Naive B cell (primary cell): ENCODE results near the gene PDE10A. TPM values are rescaled to one million over a fixed set of nuclear protein-coding genes. Genes with fewer than 3 reads are reported as not detected.

Experiments used
- ATAC-seq, 2 donors: fragments of 150-1000 bp; cut with Tn5 transposase; 2 replicates each; pipeline ENCODE4 v1.10.0; 2021; ENCODE audit warnings: low read depth in 2 of 2, mild to moderate bottlenecking in 2 of 2, moderate library complexity in 2 of 2
- DNase-seq: peaks from one replicate; pipeline ENCODE4 v3.0.0; 2022
- H3K27ac Mint-ChIP-seq, 6 donors: one replicate each; pipeline ENCODE4 v1.8.0; 2020 to 2022; ENCODE audit warnings: mild to moderate bottlenecking in 6 of 6, mixed read lengths in 6 of 6, moderate library complexity in 5 of 6, inconsistent platforms in 2 of 6
- H3K27me3 Mint-ChIP-seq, 3 donors: one replicate each; pipeline ENCODE4 v1.8.0; 2021 to 2022; ENCODE audit warnings: mixed read lengths in 3 of 3, mild to moderate bottlenecking in 1 of 3
- H3K36me3 Mint-ChIP-seq, 2 donors: one replicate each; pipeline ENCODE4 v1.8.0; 2020 to 2022; ENCODE audit warnings: mixed read lengths in 2 of 2, inconsistent platforms in 1 of 2, mild to moderate bottlenecking in 1 of 2
- H3K4me1 Mint-ChIP-seq, 3 donors: one replicate each; pipeline ENCODE4 v1.8.0; 2020 to 2022; ENCODE audit warnings: mixed read lengths in 3 of 3, inconsistent platforms in 1 of 3, mild to moderate bottlenecking in 1 of 3, moderate library complexity in 1 of 3
- H3K4me3 Mint-ChIP-seq, 8 donors: one replicate each; pipeline ENCODE4 v1.8.0; 2020 to 2022; ENCODE audit warnings: mild to moderate bottlenecking in 8 of 8, mixed read lengths in 8 of 8, moderate library complexity in 8 of 8, inconsistent platforms in 2 of 8
- H3K9me3 Mint-ChIP-seq, 7 donors: one replicate each; pipeline ENCODE4 v1.8.0; 2020 to 2022; ENCODE audit warnings: mixed read lengths in 7 of 7, mild to moderate bottlenecking in 5 of 7, inconsistent platforms in 2 of 7, moderate library complexity in 1 of 7
- polyA plus RNA-seq, 6 donors: library from polyadenylated mRNA; unstranded; fragments of 300-500 nt; fragmentation: Illumina TruSeq; gene quantifications; one replicate each; pipeline ENCODE4 v1.2.3, GENCODE V29; 2021; ENCODE audit warnings: low read depth in 6 of 6

PDE10A gene
- polyA plus RNA-seq, 6 donors from 2014 or later = not detected

- DNase-seq (no peak), ATAC-seq (no peak)
- Mint-ChIP-seq H3K4me3 (no peak overlapping the region), H3K27me3 (peaks cover 0 to 5% (median 0%) of the 10 kb centered on the region in 3 donors), H3K4me1 (no peaks in the 10 kb centered on the region), H3K36me3 (no peaks in the 10 kb centered on the region), H3K9me3 (peaks cover 4 to 24% (median 8%) of the 10 kb centered on the region in 7 donors), H3K27ac (no peak overlapping the region)
These were observed 204.9 kb downstream of the PDE10A start for GRCh38 chr6:165458134-165458533.

DNA sequence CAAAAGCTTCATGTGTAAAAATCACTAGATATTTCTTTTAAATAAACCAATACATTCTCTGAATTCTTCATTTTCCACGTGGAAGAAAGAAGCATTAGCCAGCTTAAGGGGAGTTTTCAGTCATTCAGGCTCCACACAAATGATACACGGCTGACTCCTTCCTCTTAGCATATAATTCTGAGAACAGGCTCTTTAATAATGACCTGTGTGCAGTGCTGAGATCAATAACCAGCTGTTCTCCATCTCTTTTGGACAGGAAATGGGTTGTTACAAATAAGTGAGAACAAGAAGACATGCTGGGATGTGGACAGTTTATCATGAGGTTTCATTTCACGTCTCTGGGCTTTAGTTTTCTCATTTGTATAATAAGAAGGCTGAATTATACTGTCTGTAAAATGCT, 206.8 kb downstream of the PDE10A start:
- Mint-ChIP-seq H3K27me3 (peaks cover 0 to 9% (median 0%) of the 10 kb centered on the region in 3 donors), H3K4me3 (no peak overlapping the region), H3K36me3 (no peaks in the 10 kb centered on the region), H3K4me1 (no peaks in the 10 kb centered on the region), H3K9me3 (peaks cover 0 to 6% (median 4%) of the 10 kb centered on the region in 7 donors), H3K27ac (no peak overlapping the region)
- DNase-seq = no peak
- ATAC-seq = no peak

DNA sequence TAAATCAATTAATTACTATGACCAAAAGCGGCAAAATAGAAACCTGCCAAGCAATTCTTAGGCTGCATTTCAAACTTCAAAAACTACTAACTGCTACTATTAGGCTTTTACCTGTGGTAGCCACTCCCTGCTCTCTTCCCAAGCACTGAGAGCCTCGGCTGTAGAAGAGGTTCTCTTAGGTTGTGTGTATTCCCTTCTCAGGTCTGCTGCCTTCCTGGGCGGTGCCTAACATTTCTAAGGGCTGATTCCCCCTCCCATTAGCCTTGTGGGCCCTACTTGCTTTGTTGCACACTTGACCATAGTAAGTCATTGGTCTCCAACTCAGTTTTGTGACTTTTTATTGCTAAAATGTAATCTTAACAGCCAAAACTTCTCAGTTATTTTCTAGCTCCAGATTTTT, 207.6 kb downstream of the PDE10A start:
- Mint-ChIP-seq H3K27me3 (peaks cover 0 to 9% (median 0%) of the 10 kb centered on the region in 3 donors), H3K4me1 (no peaks in the 10 kb centered on the region), H3K27ac (no peak overlapping the region), H3K4me3 (no peak overlapping the region), H3K36me3 (no peaks in the 10 kb centered on the region), H3K9me3 (peaks cover 0 to 5% (median 4%) of the 10 kb centered on the region in 7 donors)
- DNase-seq (no peak), ATAC-seq (no peak)

DNA sequence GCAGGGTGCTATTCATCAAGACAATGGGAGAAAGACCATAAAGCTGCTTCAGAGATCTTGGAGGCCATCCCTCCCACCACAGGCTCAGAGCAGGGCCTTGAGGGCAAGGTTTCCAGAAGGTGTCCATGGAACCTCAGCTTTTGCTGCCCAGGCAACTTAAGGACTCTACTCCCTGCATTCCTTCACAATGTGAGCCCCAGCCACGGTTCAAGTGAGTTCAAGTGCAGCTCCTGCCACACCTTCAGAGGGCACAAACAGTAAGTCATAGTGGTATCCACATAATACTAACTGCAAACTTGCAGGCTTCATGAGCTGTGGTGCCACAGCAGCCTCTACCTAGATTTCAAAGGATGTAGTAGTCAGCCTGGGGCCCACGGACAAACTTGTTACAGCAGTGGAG, 209.6 kb downstream of the PDE10A start:
- DNase-seq (no peak), ATAC-seq (no peak)
- Mint-ChIP-seq H3K9me3 (peaks cover 0 to 3% (median 0%) of the 10 kb centered on the region in 7 donors), H3K4me1 (no peaks in the 10 kb centered on the region), H3K27me3 (peaks cover 0 to 4% (median 0%) of the 10 kb centered on the region in 3 donors), H3K4me3 (no peak overlapping the region), H3K27ac (no peak overlapping the region), H3K36me3 (no peaks in the 10 kb centered on the region)

DNA sequence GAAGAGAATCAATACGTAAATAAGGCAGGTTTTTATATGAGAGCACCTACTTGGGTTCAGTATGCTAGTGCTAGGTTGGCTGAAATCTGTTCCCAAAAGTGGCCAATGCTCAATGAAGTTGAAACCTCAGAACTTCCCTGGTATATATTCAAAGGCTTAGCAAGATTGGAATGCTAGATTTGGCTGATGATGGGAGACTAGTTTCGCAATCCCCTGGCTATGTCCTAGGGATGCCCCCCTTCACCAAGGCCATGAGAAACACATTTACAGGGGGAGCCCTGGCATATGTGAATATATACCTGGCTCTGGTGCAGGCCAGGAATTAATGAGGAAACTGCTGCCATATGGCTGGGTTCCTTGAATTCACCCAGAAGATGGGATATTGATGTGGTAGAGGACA, 211.2 kb downstream of the PDE10A start:
- no peaks in the 10 kb centered on the region for H3K36me3 Mint-ChIP-seq
- no peak for ATAC-seq
- no peaks in the 10 kb centered on the region for H3K4me1 Mint-ChIP-seq
- H3K27ac Mint-ChIP-seq = peak overlapping the region in 1 of 6 donors; percentile 44
- peaks cover 0 to 3% (median 0%) of the 10 kb centered on the region in 7 donors for H3K9me3 Mint-ChIP-seq
- H3K27me3 Mint-ChIP-seq = peaks cover 0 to 4% (median 0%) of the 10 kb centered on the region in 3 donors
- DNase-seq = no peak
- H3K4me3 Mint-ChIP-seq = peak overlapping the region in 1 of 8 donors; percentile 61

DNA sequence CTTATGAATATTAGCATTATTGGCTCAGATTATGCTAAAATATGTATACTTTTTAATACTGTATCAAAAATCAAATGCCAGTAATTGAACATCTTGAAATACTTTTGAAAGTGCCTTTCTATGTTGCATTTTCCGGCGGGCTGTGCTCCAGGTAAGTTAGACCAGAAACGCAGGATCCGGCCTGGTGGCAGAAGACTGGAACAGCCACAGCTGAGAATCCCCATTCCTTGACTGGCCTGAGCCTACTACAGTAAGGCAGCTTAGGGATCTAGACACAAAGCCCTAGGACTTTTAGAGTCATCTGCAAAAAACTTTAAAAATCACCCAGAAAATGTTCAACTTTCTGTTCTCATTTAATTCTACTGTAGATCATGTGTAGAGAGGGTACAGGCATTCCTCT, 214.8 kb downstream of the PDE10A start:
- Mint-ChIP-seq H3K4me1 (no peaks in the 10 kb centered on the region), H3K27me3 (peaks cover 0 to 4% (median 0%) of the 10 kb centered on the region in 3 donors), H3K36me3 (no peaks in the 10 kb centered on the region), H3K4me3 (no peak overlapping the region), H3K9me3 (peaks cover 0 to 11% (median 3%) of the 10 kb centered on the region in 7 donors), H3K27ac (no peak overlapping the region)
- no peak for DNase-seq
- no peak for ATAC-seq

GRCh38 chr6:165447141-165447540, 215.9 kb downstream of the PDE10A start:
- DNase-seq (no peak), ATAC-seq (no peak)
- Mint-ChIP-seq H3K36me3 (no peaks in the 10 kb centered on the region), H3K27me3 (no peaks in the 10 kb centered on the region), H3K27ac (no peak overlapping the region), H3K4me3 (peak overlapping the region in 1 of 8 donors; percentile 42), H3K4me1 (no peaks in the 10 kb centered on the region), H3K9me3 (peaks cover 0 to 18% (median 4%) of the 10 kb centered on the region in 7 donors)

GRCh38 chr6:165446331-165446730, 216.7 kb downstream of the PDE10A start:
- Mint-ChIP-seq H3K4me1 (no peaks in the 10 kb centered on the region), H3K27me3 (no peaks in the 10 kb centered on the region), H3K9me3 (peaks cover 0 to 18% (median 4%) of the 10 kb centered on the region in 7 donors), H3K4me3 (no peak overlapping the region), H3K36me3 (no peaks in the 10 kb centered on the region), H3K27ac (peak overlapping the region in 1 of 6 donors; percentile 25)
- DNase-seq (no peak), ATAC-seq (no peak)

DNA sequence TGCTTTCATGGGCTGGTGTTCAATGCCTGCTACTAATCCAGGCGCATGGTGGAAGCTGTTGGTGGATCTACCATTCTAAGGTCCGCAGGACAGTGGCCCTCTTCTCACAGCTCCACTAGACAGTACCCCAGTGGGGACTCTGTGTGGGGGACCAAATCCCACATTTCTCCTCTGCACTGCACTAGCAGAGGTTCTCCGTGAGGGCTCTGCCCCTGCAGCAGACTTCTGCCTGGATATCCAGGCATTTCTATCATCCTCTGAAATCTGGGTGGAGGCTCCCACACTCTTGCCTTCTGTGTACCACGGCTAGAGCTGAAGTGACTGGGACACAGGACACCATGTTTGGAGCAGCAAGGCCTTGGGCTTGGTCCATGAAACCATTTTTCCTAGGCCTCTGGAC, 219.6 kb downstream of the PDE10A start:
- Mint-ChIP-seq H3K27ac (no peak overlapping the region), H3K4me1 (no peaks in the 10 kb centered on the region), H3K4me3 (no peak overlapping the region)

GRCh38 chr6:165441181-165441580, 221.9 kb downstream of the PDE10A start:
- Mint-ChIP-seq H3K27ac (no peak overlapping the region), H3K4me1 (no peaks in the 10 kb centered on the region), H3K4me3 (no peak overlapping the region), H3K36me3 (no peaks in the 10 kb centered on the region), H3K27me3 (no peaks in the 10 kb centered on the region), H3K9me3 (peaks cover 0 to 18% (median 4%) of the 10 kb centered on the region in 7 donors)
- ATAC-seq (no peak), DNase-seq (no peak)

More for the DNA sequence above, 219.6 kb downstream of the PDE10A start:
- H3K36me3 Mint-ChIP-seq = no peaks in the 10 kb centered on the region
- peaks cover 0 to 18% (median 4%) of the 10 kb centered on the region in 7 donors for H3K9me3 Mint-ChIP-seq
- H3K27me3 Mint-ChIP-seq = no peaks in the 10 kb centered on the region
- no peak for ATAC-seq
- DNase-seq = no peak

- no peaks in the 10 kb centered on the region for H3K36me3 Mint-ChIP-seq
- peaks cover 0 to 18% (median 4%) of the 10 kb centered on the region in 7 donors for H3K9me3 Mint-ChIP-seq
- DNase-seq = no peak
- no peaks in the 10 kb centered on the region for H3K4me1 Mint-ChIP-seq
- H3K27me3 Mint-ChIP-seq = no peaks in the 10 kb centered on the region
- no peak for ATAC-seq
- no peak overlapping the region for H3K4me3 Mint-ChIP-seq
- no peak overlapping the region for H3K27ac Mint-ChIP-seq
These were observed 223.0 kb downstream of the PDE10A start for GRCh38 chr6:165439928-165440554.

- no peak overlapping the region for H3K4me3 Mint-ChIP-seq
- no peak for DNase-seq
These were observed 236.1 kb downstream of the PDE10A start for GRCh38 chr6:165426892-165427291.

GRCh38 chr6:165422192-165422591, 240.8 kb downstream of the PDE10A start:
- H3K36me3 Mint-ChIP-seq = no peaks in the 10 kb centered on the region
- ATAC-seq (no peak), DNase-seq (no peak)
- no peak overlapping the region for H3K27ac Mint-ChIP-seq
- H3K4me3 Mint-ChIP-seq = no peak overlapping the region
- H3K4me1 Mint-ChIP-seq = no peaks in the 10 kb centered on the region
- peaks cover 0 to 3% (median 0%) of the 10 kb centered on the region in 7 donors for H3K9me3 Mint-ChIP-seq
- no peaks in the 10 kb centered on the region for H3K27me3 Mint-ChIP-seq

More at GRCh38 chr6:165426892-165427291, 236.1 kb downstream of the PDE10A start:
- Mint-ChIP-seq H3K27ac (no peak overlapping the region), H3K4me1 (no peaks in the 10 kb centered on the region), H3K27me3 (no peaks in the 10 kb centered on the region), H3K9me3 (peaks cover 0 to 3% (median 0%) of the 10 kb centered on the region in 7 donors), H3K36me3 (no peaks in the 10 kb centered on the region)
- ATAC-seq = no peak

- Mint-ChIP-seq H3K9me3 (peaks cover 0 to 3% (median 0%) of the 10 kb centered on the region in 7 donors), H3K4me3 (no peak overlapping the region), H3K27ac (no peak overlapping the region), H3K27me3 (no peaks in the 10 kb centered on the region), H3K36me3 (no peaks in the 10 kb centered on the region), H3K4me1 (no peaks in the 10 kb centered on the region)
- no peak for DNase-seq
- ATAC-seq = no peak
These were observed 245.7 kb downstream of the PDE10A start for GRCh38 chr6:165417278-165417865.
